Cardiac muscle cell (in vitro differentiated cells and primary cell): ENCODE results near the gene MPV17L. TPM values are rescaled to one million over a fixed set of nuclear protein-coding genes. Genes with fewer than 3 reads are reported as not detected.
"Not testable (repeated sequence)": the region's sequence is repeated elsewhere in the genome, so short reads cannot be mapped to it uniquely, and the experiment has no call there.

Experiments used
- DNase-seq, 2 donors: peaks; one replicate each; pipeline versions ENCODE4 v3.0.0 to v3.0.0-alpha.2; 2010 to 2017; ENCODE audit warnings: low read depth in 1 of 2, low spot score in 1 of 2
- H3K27ac ChIP-seq: fragments of 200-600 bp; sonication (generic); 2 replicates; pipeline ENCODE4 v1.5.1; 2016
- H3K27me3 ChIP-seq: fragments of 200-600 bp; sonication (generic); 2 replicates; pipeline ENCODE4 v1.6.0; 2016; ENCODE audit warnings: control low read depth
- H3K36me3 ChIP-seq: fragments of 200-600 bp; sonication (generic); 2 replicates; pipeline ENCODE4 v1.5.1; 2016; ENCODE audit warnings: control low read depth
- H3K4me1 ChIP-seq: fragments of 200-600 bp; sonication (generic); 2 replicates; pipeline ENCODE4 v1.8.1; 2017; ENCODE audit warnings: low read depth, mild to moderate bottlenecking, mixed run types
- H3K4me3 ChIP-seq: fragments of 200-600 bp; sonication (generic); 2 replicates; pipeline ENCODE4 v1.5.1; 2016; ENCODE audit warnings: mild to moderate bottlenecking
- H3K9me3 ChIP-seq: fragments of 200-600 bp; sonication (generic); 2 replicates; pipeline ENCODE4 v1.5.1; 2017; ENCODE audit warnings: low read depth, mild to moderate bottlenecking, control low read depth
- CTCF ChIP-seq: IDR thresholded peaks from 2 replicates; pipeline ENCODE4 v1.5.1; 2012; ENCODE audit warnings: low read depth, mild to moderate bottlenecking, low read length
- polyA plus RNA-seq: library from polyadenylated mRNA; unstranded; fragments of >200 nt; fragmentation: Nextera tagmentation; extraction: Ambion mirVana; gene quantifications from 2 replicates; pipeline ENCODE4 v1.2.1, GENCODE V29; 2016
- total RNA-seq: library from RNA; depleted of rRNA; stranded (reverse); fragments of >200 nt; gene quantifications from 2 replicates; pipeline ENCODE4 v1.2.3, GENCODE V29; 2016

MPV17L gene
- total and polyA plus RNA-seq, 2 experiments from 2014 or later = 1.3 to 1.8 TPM

- H3K4me1 ChIP-seq = no peaks in the 10 kb centered on the region
- no peak for DNase-seq
- H3K27ac ChIP-seq = no peak overlapping the region
- H3K9me3 ChIP-seq = no peaks in the 10 kb centered on the region
- no peak overlapping the region for H3K4me3 ChIP-seq
- TF ChIP-seq CTCF = no peak
- H3K27me3 ChIP-seq = no peaks in the 10 kb centered on the region
- no peaks in the 10 kb centered on the region for H3K36me3 ChIP-seq
These were observed 9.2 kb downstream of the MPV17L start for GRCh38 chr16:15404792-15405191.

- H3K36me3 ChIP-seq, H3K27me3 ChIP-seq, DNase-seq, H3K4me3 ChIP-seq, H3K9me3 ChIP-seq, H3K4me1 ChIP-seq, H3K27ac ChIP-seq: not testable (repeated sequence)
These were observed 12.2 kb downstream of the MPV17L start for GRCh38 chr16:15407756-15408155.

GRCh38 chr16:15409476-15409875 is 13.9 kb downstream of the MPV17L start:
- H3K27me3 ChIP-seq, DNase-seq, H3K27ac ChIP-seq, H3K9me3 ChIP-seq, H3K36me3 ChIP-seq, H3K4me3 ChIP-seq, H3K4me1 ChIP-seq: not testable (repeated sequence)

- DNase-seq = no peak
- H3K36me3 ChIP-seq = no peaks in the 10 kb centered on the region
- no peak for TF ChIP-seq CTCF
- no peak overlapping the region for H3K4me3 ChIP-seq
- H3K27ac ChIP-seq = no peak overlapping the region
- no peaks in the 10 kb centered on the region for H3K4me1 ChIP-seq
- no peaks in the 10 kb centered on the region for H3K9me3 ChIP-seq
- H3K27me3 ChIP-seq = no peaks in the 10 kb centered on the region
These were observed 20.0 kb downstream of the MPV17L start for GRCh38 chr16:15415511-15415985.

- Histone ChIP-seq H3K27me3 (no peaks in the 10 kb centered on the region), H3K4me3 (no peak overlapping the region), H3K9me3 (no peaks in the 10 kb centered on the region), H3K27ac (no peak overlapping the region), H3K4me1 (no peaks in the 10 kb centered on the region), H3K36me3 (no peaks in the 10 kb centered on the region)
- no peak for TF ChIP-seq CTCF
- DNase-seq = no peak
These were observed 21.6 kb downstream of the MPV17L start for GRCh38 chr16:15417197-15417596.

- H3K27ac ChIP-seq = no peak overlapping the region
- H3K4me3 ChIP-seq = no peak overlapping the region
- no peaks in the 10 kb centered on the region for H3K4me1 ChIP-seq
- H3K9me3 ChIP-seq = no peaks in the 10 kb centered on the region
- no peaks in the 10 kb centered on the region for H3K36me3 ChIP-seq
- no peak for TF ChIP-seq CTCF
- H3K27me3 ChIP-seq = no peaks in the 10 kb centered on the region
- DNase-seq = no peak
These were observed 22.7 kb downstream of the MPV17L start for GRCh38 chr16:15418206-15418605.

- DNase-seq, H3K9me3 ChIP-seq, H3K27me3 ChIP-seq, H3K36me3 ChIP-seq, H3K4me3 ChIP-seq, H3K27ac ChIP-seq, H3K4me1 ChIP-seq: not testable (repeated sequence)
These were observed 26.1 kb downstream of the MPV17L start for GRCh38 chr16:15421696-15422095.
